Ammon's horn (tissue), 1 donor: ENCODE measurements around the gene MED13L.
A peak's percentile ranks its signal among the peaks of the same experiment; 100 is the strongest.

ENCODE experiments used
- DNase-seq: peaks from one replicate; pipeline ENCODE4 v3.0.0-alpha.2; 2016; ENCODE audit warnings: low spot score

The MED13L gene

GRCh38 chr12:115973968-115974724 lies 303.3 kb downstream of the MED13L start:
- DNase-seq: no peak

GRCh38 chr12:115973066-115973465 lies 304.4 kb downstream of the MED13L start:
- DNase-seq: no peak

GRCh38 chr12:115972241-115972640 lies 305.3 kb downstream of the MED13L start:
- DNase-seq: no peak

- DNase-seq: no peak
Measured at GRCh38 chr12:115968211-115968610, 309.3 kb downstream of the MED13L start.

- no peak for DNase-seq
Measured at GRCh38 chr12:115966376-115966775, 311.1 kb downstream of the MED13L start.

- DNase-seq: no peak
Measured at GRCh38 chr12:115964626-115965025, 312.9 kb downstream of the MED13L start.

- no peak for DNase-seq
Measured at GRCh38 chr12:115964214-115964613, 313.3 kb downstream of the MED13L start.

GRCh38 chr12:115962216-115962615 lies 315.3 kb downstream of the MED13L start:
- no peak for DNase-seq

- DNase-seq: no peak
Measured at GRCh38 chr12:115960868-115961802, 316.4 kb downstream of the MED13L start.

- DNase-seq: peak; percentile 31
Measured at GRCh38 chr12:115957686-115958290, 319.7 kb downstream of the MED13L start.

- DNase-seq: no peak
Measured at GRCh38 chr12:115956659-115957058, 320.8 kb downstream of the MED13L start.

GRCh38 chr12:115956236-115956635 lies 321.3 kb downstream of the MED13L start:
- DNase-seq: no peak

GRCh38 chr12:115953450-115953849 lies 324.0 kb downstream of the MED13L start:
- DNase-seq: no peak

- DNase-seq: no peak
Measured at GRCh38 chr12:115953031-115953430, 324.5 kb downstream of the MED13L start.

- no peak for DNase-seq
Measured at GRCh38 chr12:115950959-115951358, 326.5 kb downstream of the MED13L start.

- DNase-seq: no peak
Measured at GRCh38 chr12:115949675-115950074, 327.8 kb downstream of the MED13L start.

GRCh38 chr12:115947696-115948062 lies 329.8 kb downstream of the MED13L start:
- no peak for DNase-seq

- DNase-seq: no peak
Measured at GRCh38 chr12:115946867-115947695, 330.4 kb downstream of the MED13L start.

- no peak for DNase-seq
Measured at GRCh38 chr12:115946092-115946491, 331.4 kb downstream of the MED13L start.

- no peak for DNase-seq
Measured at GRCh38 chr12:115945491-115945885, 332.0 kb downstream of the MED13L start.

GRCh38 chr12:115944837-115945490 lies 332.5 kb downstream of the MED13L start:
- no peak for DNase-seq
